A673 (cell line): ENCODE results near the gene MEAF6. TPM values are rescaled to one million over a fixed set of nuclear protein-coding genes. Genes with fewer than 3 reads are reported as not detected.
"Not testable (repeated sequence)": the region's sequence is repeated elsewhere in the genome, so short reads cannot be mapped to it uniquely, and the experiment has no call there.

ENCODE experiments used
- BruUV-seq: library from RNA; stranded (reverse); fragments of 400-500 nt; replicated peaks from 2 replicates; lab custom pipeline; 2021; lab: Mats Ljungman, UMichigan
- CTCF ChIA-PET: fragments of 300-600 bp; sonication (Branson Sonifier 250); formaldehyde crosslinking; loops from one replicate; lab custom pipeline; 2022; ENCODE audit warnings: antibody characterized with exemption; lab: Charles Lee
- POLR2A ChIA-PET: fragments of 300-600 bp; sonication (Branson Sonifier 250); formaldehyde crosslinking; loops from one replicate; lab custom pipeline; 2022; ENCODE audit warnings: antibody characterized with exemption; ENCODE audit not compliant: low non-redundant PET; lab: Charles Lee
- DNase-seq: peaks from one replicate; pipeline ENCODE4 v3.0.0-alpha.2; 2015; ENCODE audit warnings: low spot score
- H3K27ac ChIP-seq: fragments of 200-600 bp; sonication (generic); 2 replicates; pipeline ENCODE4 v1.5.1; 2016; ENCODE audit warnings: mixed run types, low read depth, mild to moderate bottlenecking, mixed read lengths, antibody characterized with exemption, low read length; ENCODE audit not compliant: poor library complexity, severe bottlenecking
- H3K27me3 ChIP-seq: fragments of 200-600 bp; sonication (generic); replicated peaks from 2 replicates; pipeline ENCODE4 v1.6.1; 2017; ENCODE audit warnings: mixed run types, low read depth, mild to moderate bottlenecking, mixed read lengths, antibody characterized with exemption, low read length; ENCODE audit not compliant: insufficient read depth, poor library complexity
- H3K36me3 ChIP-seq: fragments of 200-600 bp; sonication (generic); 2 replicates; pipeline ENCODE4 v1.6.1; 2016; ENCODE audit warnings: mixed run types, mild to moderate bottlenecking, mixed read lengths, antibody characterized with exemption, low read length; ENCODE audit not compliant: insufficient read depth, poor library complexity, severe bottlenecking
- H3K4me1 ChIP-seq: fragments of 200-600 bp; sonication (generic); 2 replicates; pipeline ENCODE4 v1.6.1; 2017; ENCODE audit warnings: mixed run types, mild to moderate bottlenecking, mixed read lengths, antibody characterized with exemption, low read length; ENCODE audit not compliant: insufficient read depth, poor library complexity, severe bottlenecking
- H3K4me3 ChIP-seq: fragments of 200-600 bp; sonication (generic); 2 replicates; pipeline ENCODE4 v1.5.1; 2016; ENCODE audit warnings: low read depth, mixed run types, mild to moderate bottlenecking, mixed read lengths, low read length; ENCODE audit not compliant: poor library complexity, severe bottlenecking
- H3K9me3 ChIP-seq: fragments of 200-600 bp; sonication (generic); 2 replicates; pipeline ENCODE4 v1.6.1; 2016; ENCODE audit warnings: mixed run types, low read depth, mild to moderate bottlenecking, mixed read lengths, antibody characterized with exemption, low read length; ENCODE audit not compliant: poor library complexity, severe bottlenecking
- EZH2 ChIP-seq: fragments of 200-600 bp; sonication (generic); IDR thresholded peaks from 2 replicates; pipeline ENCODE4 v1.6.1; 2017; ENCODE audit warnings: borderline replicate concordance, low read depth, mild to moderate bottlenecking, mixed read lengths, antibody characterized with exemption, low read length; ENCODE audit not compliant: poor library complexity, severe bottlenecking
- intact Hi-C: fragments of 100-400 bp; cut with micrococcal nuclease; formaldehyde crosslinking; loops from one replicate; pipeline ENCODE4 v1.10.0; 2022; ENCODE audit not compliant: unreplicated experiment
- total RNA-seq: library from RNA; stranded (reverse); gene quantifications from 2 replicates; pipeline ENCODE4 v1.2.3, GENCODE V29; 2021
- TF ChIP-seq, protein P1 (sequence below): fragments of 300-800, 200-600 bp; sonication (generic); conservative IDR thresholded peaks from 2 replicates; pipeline ENCODE4 v1.5.1; 2017; ENCODE audit warnings: low read depth, mild to moderate bottlenecking, antibody characterized with exemption, low read length, moderate library complexity, mixed read lengths

The MEAF6 gene
- total RNA-seq, 1 experiment from 2014 or later: 73.8 TPM

DNA sequence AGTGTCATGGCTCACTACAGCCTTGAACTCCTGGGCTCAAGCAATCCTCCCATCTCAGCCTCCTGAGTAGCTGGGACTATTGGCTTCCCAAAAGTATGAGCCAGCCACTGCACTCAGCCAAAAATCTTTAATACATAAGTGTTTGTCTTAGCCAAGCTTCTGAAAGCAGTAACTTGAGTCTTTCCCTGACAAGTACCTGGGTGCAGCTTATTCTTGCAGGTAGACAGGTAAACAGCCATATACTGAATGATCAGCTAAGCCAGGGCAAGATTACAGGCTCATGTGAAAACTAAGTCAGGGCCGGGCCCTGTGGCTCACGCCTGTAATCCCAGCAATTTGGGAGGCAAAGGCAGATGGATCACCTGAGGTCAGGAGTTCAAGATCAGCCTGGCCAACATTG, 7.8 kb downstream of the MEAF6 start:
- ChIA-PET POLR2A (no interaction called here), CTCF (no interaction called here)
- Histone ChIP-seq H3K9me3 (no peaks in the 10 kb centered on the region), H3K36me3 (peaks cover 63% of the 10 kb centered on the region), H3K4me1 (no peaks in the 10 kb centered on the region), H3K27ac (no peak overlapping the region), H3K4me3 (no peak overlapping the region), H3K27me3 (no peaks in the 10 kb centered on the region)
- TF ChIP-seq, protein P1, sequence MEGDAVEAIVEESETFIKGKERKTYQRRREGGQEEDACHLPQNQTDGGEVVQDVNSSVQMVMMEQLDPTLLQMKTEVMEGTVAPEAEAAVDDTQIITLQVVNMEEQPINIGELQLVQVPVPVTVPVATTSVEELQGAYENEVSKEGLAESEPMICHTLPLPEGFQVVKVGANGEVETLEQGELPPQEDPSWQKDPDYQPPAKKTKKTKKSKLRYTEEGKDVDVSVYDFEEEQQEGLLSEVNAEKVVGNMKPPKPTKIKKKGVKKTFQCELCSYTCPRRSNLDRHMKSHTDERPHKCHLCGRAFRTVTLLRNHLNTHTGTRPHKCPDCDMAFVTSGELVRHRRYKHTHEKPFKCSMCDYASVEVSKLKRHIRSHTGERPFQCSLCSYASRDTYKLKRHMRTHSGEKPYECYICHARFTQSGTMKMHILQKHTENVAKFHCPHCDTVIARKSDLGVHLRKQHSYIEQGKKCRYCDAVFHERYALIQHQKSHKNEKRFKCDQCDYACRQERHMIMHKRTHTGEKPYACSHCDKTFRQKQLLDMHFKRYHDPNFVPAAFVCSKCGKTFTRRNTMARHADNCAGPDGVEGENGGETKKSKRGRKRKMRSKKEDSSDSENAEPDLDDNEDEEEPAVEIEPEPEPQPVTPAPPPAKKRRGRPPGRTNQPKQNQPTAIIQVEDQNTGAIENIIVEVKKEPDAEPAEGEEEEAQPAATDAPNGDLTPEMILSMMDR: no peak
- TF ChIP-seq EZH2: no peak
- no peak for DNase-seq
- intact Hi-C loops: no loop called here
- no TSS peak for BruUV-seq

DNA sequence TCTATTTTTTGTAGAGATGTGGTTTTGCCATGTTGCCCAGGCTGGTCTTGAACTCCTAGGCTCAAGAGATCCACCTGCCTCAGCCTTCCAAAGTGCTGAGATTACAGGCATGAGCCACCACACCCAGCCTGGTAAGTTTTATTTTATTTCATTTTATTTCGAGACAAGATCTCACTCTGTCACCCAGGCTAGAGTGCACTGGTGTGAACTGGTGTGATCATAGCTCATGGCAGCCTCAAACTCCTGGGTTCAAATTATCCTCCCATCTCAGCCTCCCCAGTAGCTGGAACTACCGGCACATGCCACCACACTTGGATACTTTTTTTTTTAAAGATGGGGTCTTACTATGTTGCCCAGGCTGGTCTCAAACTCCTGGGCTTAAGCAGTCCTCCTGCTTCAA, 11.8 kb downstream of the MEAF6 start:
- H3K4me1 ChIP-seq, H3K9me3 ChIP-seq, BruUV-seq, H3K27ac ChIP-seq, DNase-seq, POLR2A ChIA-PET, H3K27me3 ChIP-seq, intact Hi-C loops, H3K4me3 ChIP-seq: not testable (repeated sequence)
- CTCF ChIA-PET: interaction anchor here (1.1 kb wide), 1 partner anchor 12 kb away, joined by 6 read pairs; the partner anchor contains the start of gene MEAF6
- peaks cover 74% of the 10 kb centered on the region for H3K36me3 ChIP-seq

DNA sequence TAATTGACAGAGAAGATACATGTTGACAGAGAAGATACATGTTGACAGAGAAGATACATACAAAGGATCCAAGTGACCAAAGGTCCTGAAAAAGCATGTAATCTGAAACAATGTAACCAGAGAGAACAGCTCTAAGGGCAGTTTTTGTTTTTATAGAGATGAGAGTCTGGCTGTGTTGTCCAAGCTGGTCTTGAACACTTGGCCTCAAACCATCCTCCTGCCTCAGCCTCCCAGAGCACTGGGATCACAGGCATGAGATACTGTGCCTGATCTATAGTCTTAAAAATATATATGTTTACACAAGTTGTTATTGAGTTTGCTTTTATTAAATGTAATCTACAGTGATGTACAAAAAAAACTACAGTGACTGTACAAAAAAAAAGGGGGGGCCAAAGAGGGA, 12.5 kb downstream of the MEAF6 start:
- no peaks in the 10 kb centered on the region for H3K9me3 ChIP-seq
- intact Hi-C loops: no loop called here
- H3K4me3 ChIP-seq: no peak overlapping the region
- no peak for DNase-seq
- no peaks in the 10 kb centered on the region for H3K27me3 ChIP-seq
- peaks cover 70% of the 10 kb centered on the region for H3K36me3 ChIP-seq
- no peak overlapping the region for H3K27ac ChIP-seq
- CTCF ChIA-PET: no interaction called here
- POLR2A ChIA-PET: no interaction called here
- BruUV-seq: no TSS peak
- H3K4me1 ChIP-seq: no peaks in the 10 kb centered on the region
- TF ChIP-seq, protein P1: no peak
- TF ChIP-seq EZH2: no peak

DNA sequence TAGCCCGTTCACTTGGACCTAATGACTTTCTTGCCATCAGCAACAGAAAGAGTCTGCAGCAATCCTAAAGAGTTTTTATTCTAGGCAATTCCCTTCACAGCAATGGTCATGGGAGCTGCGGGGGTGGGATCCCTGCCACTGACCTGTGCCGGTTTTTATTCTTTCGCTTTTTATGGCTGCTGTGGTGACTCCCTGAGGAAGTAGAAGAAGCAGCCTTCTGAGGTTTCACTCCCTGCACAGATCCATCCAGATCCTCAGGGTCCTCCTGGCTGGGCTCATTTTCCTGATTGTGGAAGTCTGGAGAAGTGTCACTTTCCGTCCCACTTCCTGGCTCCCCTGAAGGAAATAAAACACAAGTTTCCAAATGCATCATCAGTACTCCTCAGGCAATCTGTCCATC, 12.9 kb downstream of the MEAF6 start:
- DNase-seq: no peak
- CTCF ChIA-PET: no interaction called here
- BruUV-seq: no TSS peak
- POLR2A ChIA-PET: no interaction called here
- no peaks in the 10 kb centered on the region for H3K27me3 ChIP-seq
- no peaks in the 10 kb centered on the region for H3K9me3 ChIP-seq
- no peak overlapping the region for H3K27ac ChIP-seq
- no peak overlapping the region for H3K4me3 ChIP-seq
- H3K4me1 ChIP-seq: no peaks in the 10 kb centered on the region
- peaks cover 68% of the 10 kb centered on the region for H3K36me3 ChIP-seq
- TF ChIP-seq, protein P1: no peak
- TF ChIP-seq EZH2: no peak
- intact Hi-C loops: no loop called here
